Smooth muscle cell (in vitro differentiated cells): Measurements from ENCODE around the gene ZNF474. TPM values are rescaled to one million over a fixed set of nuclear protein-coding genes. Genes with fewer than 3 reads are reported as not detected.

Experiments
- DNase-seq: peaks from one replicate; lab custom pipeline; 2025; ENCODE audit not compliant: unreplicated experiment; lab: John Stamatoyannopoulos, UW
- H2AFZ ChIP-seq: fragments of 200-600 bp; sonication (generic); 2 replicates; pipeline ENCODE4 v1.6.0; 2016; ENCODE audit warnings: antibody characterized with exemption, low read depth, mild to moderate bottlenecking
- H3F3A ChIP-seq: fragments of 200-600 bp; sonication (generic); 2 replicates; pipeline ENCODE4 v1.6.0; 2017; ENCODE audit warnings: antibody characterized with exemption, low read depth
- H3K27ac ChIP-seq: fragments of 200-600 bp; sonication (generic); 2 replicates; pipeline ENCODE4 v1.5.1; 2016; ENCODE audit warnings: low read depth, mild to moderate bottlenecking
- H3K27me3 ChIP-seq: fragments of 200-600 bp; sonication (generic); 2 replicates; pipeline ENCODE4 v1.6.1; 2016; ENCODE audit warnings: low read depth, mild to moderate bottlenecking
- H3K36me3 ChIP-seq: fragments of 200-600 bp; sonication (generic); 2 replicates; pipeline ENCODE4 v1.5.1; 2016; ENCODE audit warnings: low read depth
- H3K4me1 ChIP-seq: fragments of 200-600 bp; sonication (generic); 2 replicates; pipeline ENCODE4 v1.5.1; 2016; ENCODE audit warnings: low read depth
- H3K4me2 ChIP-seq: fragments of 200-600 bp; sonication (generic); 2 replicates; pipeline ENCODE4 v1.6.0; 2016; ENCODE audit warnings: mild to moderate bottlenecking
- H3K4me3 ChIP-seq: fragments of 200-600 bp; sonication (generic); 2 replicates; pipeline ENCODE4 v1.5.1; 2016; ENCODE audit warnings: mild to moderate bottlenecking
- H3K79me2 ChIP-seq: fragments of 200-600 bp; sonication (generic); 2 replicates; pipeline ENCODE4 v1.6.0; 2016; ENCODE audit warnings: low read depth, mild to moderate bottlenecking
- H3K9ac ChIP-seq: fragments of 200-600 bp; sonication (generic); 2 replicates; pipeline ENCODE4 v1.6.0; 2016; ENCODE audit warnings: low read depth
- H3K9me3 ChIP-seq: fragments of 200-600 bp; sonication (generic); replicated peaks from 2 replicates; pipeline ENCODE4 v1.5.1; 2016; ENCODE audit warnings: low read depth
- H4K20me1 ChIP-seq: fragments of 200-600 bp; sonication (generic); 2 replicates; pipeline ENCODE4 v1.6.0; 2016; ENCODE audit warnings: low read depth
- CTCF ChIP-seq: fragments of 200-600 bp; sonication (generic); IDR thresholded peaks from 2 replicates; pipeline ENCODE4 v1.5.1; 2017; ENCODE audit warnings: borderline replicate concordance, mild to moderate bottlenecking, antibody characterized with exemption; ENCODE audit not compliant: insufficient read depth, poor library complexity, severe bottlenecking
- WGBS: methylation state at CpG from one replicate; pipeline ENCODE4 v1.1.7; 2016; ENCODE audit warnings: low lambda C conversion rate; 5-methylcytosine and 5-hydroxymethylcytosine counted together
- polyA plus RNA-seq: library from polyadenylated mRNA; unstranded; fragments of >200 nt; fragmentation: Nextera tagmentation; extraction: Ambion mirVana; gene quantifications from 2 replicates; pipeline ENCODE4 v1.2.1, GENCODE V29; 2016
- total RNA-seq: library from RNA; depleted of rRNA; stranded (reverse); fragments of >200 nt; gene quantifications from 2 replicates; pipeline ENCODE4 v1.2.3, GENCODE V29; 2014

ZNF474 gene
- total and polyA plus RNA-seq, 2 experiments from 2014 or later, result 1.1 to 2.2 TPM

- DNase-seq, result no peak
- Histone ChIP-seq H3K4me2 (no peak overlapping the region), H3K4me1 (peaks cover 14% of the 10 kb centered on the region), H2AFZ (no peak overlapping the region), H3K27me3 (no peaks in the 10 kb centered on the region), H3F3A (peaks cover 26% of the 10 kb centered on the region), H3K9me3 (no peaks in the 10 kb centered on the region), H4K20me1 (no peaks in the 10 kb centered on the region), H3K79me2 (no peaks in the 10 kb centered on the region), H3K27ac (no peak overlapping the region), H3K36me3 (no peaks in the 10 kb centered on the region), H3K9ac (no peak overlapping the region), H3K4me3 (no peak overlapping the region)
- 96% methylated on average over 3 of the region's 3 CpGs for WGBS
- TF ChIP-seq CTCF, result no peak
Observed at GRCh38 chr5:122140900-122141299, 11.6 kb downstream of the ZNF474 start.

GRCh38 chr5:122141751-122142150 lies 12.4 kb downstream of the ZNF474 start:
- no peak for TF ChIP-seq CTCF
- no peaks in the 10 kb centered on the region for H3K27me3 ChIP-seq
- no peak for DNase-seq
- H3F3A ChIP-seq, result peaks cover 26% of the 10 kb centered on the region
- peak overlapping the region; percentile 82 for H3K9ac ChIP-seq
- 42% methylated on average over 1 of the region's 1 CpG for WGBS
- H4K20me1 ChIP-seq, result no peaks in the 10 kb centered on the region
- no peak overlapping the region for H2AFZ ChIP-seq
- no peaks in the 10 kb centered on the region for H3K79me2 ChIP-seq
- H3K4me1 ChIP-seq, result peaks cover 14% of the 10 kb centered on the region
- H3K4me3 ChIP-seq, result no peak overlapping the region
- H3K27ac ChIP-seq, result peak overlapping the region; percentile 97
- H3K4me2 ChIP-seq, result peak overlapping the region; percentile 73
- H3K9me3 ChIP-seq, result no peaks in the 10 kb centered on the region
- H3K36me3 ChIP-seq, result no peaks in the 10 kb centered on the region

- H3K4me3 ChIP-seq, result no peak overlapping the region
- H2AFZ ChIP-seq, result no peak overlapping the region
- peak overlapping the region; percentile 82 for H3K9ac ChIP-seq
- no peaks in the 10 kb centered on the region for H3K79me2 ChIP-seq
- H3F3A ChIP-seq, result peaks cover 26% of the 10 kb centered on the region
- no peaks in the 10 kb centered on the region for H3K9me3 ChIP-seq
- WGBS, result 55% methylated on average over 6 of the region's 6 CpGs
- H3K27ac ChIP-seq, result peak overlapping the region; percentile 97
- no peaks in the 10 kb centered on the region for H3K36me3 ChIP-seq
- H4K20me1 ChIP-seq, result no peaks in the 10 kb centered on the region
- no peaks in the 10 kb centered on the region for H3K27me3 ChIP-seq
- H3K4me1 ChIP-seq, result peaks cover 14% of the 10 kb centered on the region
- DNase-seq, result no peak
- no peak for TF ChIP-seq CTCF
- peak overlapping the region; percentile 73 for H3K4me2 ChIP-seq
Observed at GRCh38 chr5:122142480-122143164, 13.3 kb downstream of the ZNF474 start.

- Histone ChIP-seq H3K79me2 (no peaks in the 10 kb centered on the region), H3K27ac (peak overlapping the region; percentile 97), H3K4me2 (peak overlapping the region; percentile 55), H3K27me3 (no peaks in the 10 kb centered on the region), H3K9me3 (no peaks in the 10 kb centered on the region), H3K4me3 (no peak overlapping the region), H4K20me1 (no peaks in the 10 kb centered on the region), H3F3A (peaks cover 26% of the 10 kb centered on the region), H3K36me3 (no peaks in the 10 kb centered on the region), H2AFZ (peak overlapping the region; percentile 13), H3K9ac (peak overlapping the region; percentile 10), H3K4me1 (peaks cover 14% of the 10 kb centered on the region)
- WGBS, result 39% methylated on average over 1 of the region's 1 CpG
- DNase-seq, result no peak
- TF ChIP-seq CTCF, result no peak
Observed at GRCh38 chr5:122144236-122144635, 14.9 kb downstream of the ZNF474 start.
